ENCODE data around the gene MFAP1.

Gene MFAP1

GRCh38 chr15:43775411-43775965 is 49.0 kb downstream of the MFAP1 start:
- DNase-seq: peak; percentile 82

- DNase-seq: no peak
Observed at GRCh38 chr15:43774062-43774461, 50.4 kb downstream of the MFAP1 start.

DNA sequence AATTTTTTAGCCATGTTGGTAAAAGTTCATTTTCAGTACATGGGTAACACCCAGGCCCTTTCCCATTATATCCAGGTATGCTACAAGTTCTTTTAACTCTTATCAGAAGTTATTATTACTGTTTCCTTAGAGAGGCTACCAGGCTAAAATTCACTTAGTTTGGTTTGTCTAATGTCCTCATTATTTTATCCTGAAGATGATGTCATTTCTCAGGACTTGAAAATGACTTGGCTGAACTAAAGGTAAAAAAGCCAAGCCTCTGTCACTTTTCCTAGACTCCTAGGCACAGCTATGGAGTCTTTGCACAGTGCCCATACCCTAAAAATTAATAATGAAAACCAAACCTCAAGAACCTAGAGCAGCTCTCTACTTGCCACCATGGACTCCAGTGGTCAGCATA is 51.9 kb downstream of the MFAP1 start:
- DNase-seq: no peak

- DNase-seq: no peak
Observed at GRCh38 chr15:43771816-43772215, 52.7 kb downstream of the MFAP1 start.

GRCh38 chr15:43769584-43770228 is 54.8 kb downstream of the MFAP1 start:
- peak; percentile 22 for DNase-seq

GRCh38 chr15:43763819-43764446 is 60.6 kb downstream of the MFAP1 start:
- no peak for DNase-seq

GRCh38 chr15:43762824-43763223 is 61.7 kb downstream of the MFAP1 start:
- no peak for DNase-seq

Measured in NCI-H345 (cell line).